Activated effector memory CD4-positive, alpha-beta T cell treated with Interleukin-2 at 50 U/mL for 16 hours (primary cell): Measurements from ENCODE around the gene GADL1.

Experiments used
- DNase-seq: peaks from one replicate; pipeline ENCODE4 v3.0.0-alpha.2; 2020

The GADL1 gene

GRCh38 chr3:30872879-30873278 is 21.6 kb downstream of the GADL1 start:
- DNase-seq, result no peak

- DNase-seq, result no peak
Observed at GRCh38 chr3:30871720-30872119, 22.7 kb downstream of the GADL1 start.

GRCh38 chr3:30864836-30865235 is 29.6 kb downstream of the GADL1 start:
- DNase-seq, result no peak

- no peak for DNase-seq
Observed at GRCh38 chr3:30864132-30864531, 30.3 kb downstream of the GADL1 start.

GRCh38 chr3:30862004-30862403 is 32.5 kb downstream of the GADL1 start:
- no peak for DNase-seq

- DNase-seq, result no peak
Observed at GRCh38 chr3:30858894-30859389, 35.5 kb downstream of the GADL1 start.

- no peak for DNase-seq
Observed at GRCh38 chr3:30855400-30856292, 38.8 kb downstream of the GADL1 start.

- DNase-seq, result no peak
Observed at GRCh38 chr3:30852833-30853232, 41.6 kb downstream of the GADL1 start.

GRCh38 chr3:30848087-30848779 is 46.2 kb downstream of the GADL1 start:
- DNase-seq, result no peak

GRCh38 chr3:30847592-30847991 is 46.9 kb downstream of the GADL1 start:
- no peak for DNase-seq

GRCh38 chr3:30845606-30846005 is 48.9 kb downstream of the GADL1 start:
- DNase-seq, result no peak

- DNase-seq, result no peak
Observed at GRCh38 chr3:30843877-30844276, 50.6 kb downstream of the GADL1 start.

GRCh38 chr3:30836141-30836540 is 58.3 kb downstream of the GADL1 start:
- no peak for DNase-seq

- DNase-seq, result no peak
Observed at GRCh38 chr3:30835667-30836066, 58.8 kb downstream of the GADL1 start.

- no peak for DNase-seq
Observed at GRCh38 chr3:30832961-30833575, 61.4 kb downstream of the GADL1 start.

GRCh38 chr3:30827080-30827479 is 67.4 kb downstream of the GADL1 start:
- DNase-seq, result no peak

GRCh38 chr3:30826531-30826942 is 67.9 kb downstream of the GADL1 start:
- DNase-seq, result no peak

- DNase-seq, result no peak
Observed at GRCh38 chr3:30819067-30819798, 75.2 kb downstream of the GADL1 start.

- no peak for DNase-seq
Observed at GRCh38 chr3:30813734-30814133, 80.7 kb downstream of the GADL1 start.

- DNase-seq, result no peak
Observed at GRCh38 chr3:30811151-30811795, 83.2 kb downstream of the GADL1 start.

GRCh38 chr3:30810625-30811024 is 83.8 kb downstream of the GADL1 start:
- no peak for DNase-seq

- no peak for DNase-seq
Observed at GRCh38 chr3:30805695-30806094, 88.8 kb downstream of the GADL1 start.
